IPS DF 6.9 (cell line): ENCODE results near the gene MLX.
"Not testable (repeated sequence)": the region's sequence is repeated elsewhere in the genome, so short reads cannot be mapped to it uniquely, and the experiment has no call there.

Source experiments
- DNase-seq: peaks from one replicate; pipeline ENCODE4 v3.0.0-alpha.2; 2013; ENCODE audit warnings: low read depth, low spot score
- H3K27ac ChIP-seq: one replicate; pipeline ENCODE4 v1.5.1; 2013; ENCODE audit warnings: low read length, control low read depth
- H3K27me3 ChIP-seq: 2 replicates; pipeline ENCODE4 v1.6.1; 2013; ENCODE audit warnings: mild to moderate bottlenecking, low read length; ENCODE audit not compliant: control insufficient read depth, insufficient read depth
- H3K36me3 ChIP-seq: 2 replicates; pipeline ENCODE4 v1.6.1; 2013; ENCODE audit warnings: low read length; ENCODE audit not compliant: control insufficient read depth, insufficient read depth
- H3K4me1 ChIP-seq: 2 replicates; pipeline ENCODE4 v1.6.1; 2013; ENCODE audit warnings: low read length; ENCODE audit not compliant: control insufficient read depth, insufficient read depth
- H3K4me3 ChIP-seq: 2 replicates; pipeline ENCODE4 v1.5.1; 2013; ENCODE audit warnings: mild to moderate bottlenecking, low read length
- H3K9me3 ChIP-seq: 2 replicates; pipeline ENCODE4 v1.6.1; 2013; ENCODE audit warnings: low read length, inconsistent platforms; ENCODE audit not compliant: control insufficient read depth, insufficient read depth
- WGBS: extraction: QIAGEN DNeasy Blood & Tissue Kit; methylation state at CpG from one replicate; pipeline ENCODE4 v1.1.7; 2013; ENCODE audit warnings: mixed read lengths, missing lambda C conversion rate; ENCODE audit not compliant: insufficient read length, insufficient coverage; 5-methylcytosine and 5-hydroxymethylcytosine counted together

MLX gene

DNA sequence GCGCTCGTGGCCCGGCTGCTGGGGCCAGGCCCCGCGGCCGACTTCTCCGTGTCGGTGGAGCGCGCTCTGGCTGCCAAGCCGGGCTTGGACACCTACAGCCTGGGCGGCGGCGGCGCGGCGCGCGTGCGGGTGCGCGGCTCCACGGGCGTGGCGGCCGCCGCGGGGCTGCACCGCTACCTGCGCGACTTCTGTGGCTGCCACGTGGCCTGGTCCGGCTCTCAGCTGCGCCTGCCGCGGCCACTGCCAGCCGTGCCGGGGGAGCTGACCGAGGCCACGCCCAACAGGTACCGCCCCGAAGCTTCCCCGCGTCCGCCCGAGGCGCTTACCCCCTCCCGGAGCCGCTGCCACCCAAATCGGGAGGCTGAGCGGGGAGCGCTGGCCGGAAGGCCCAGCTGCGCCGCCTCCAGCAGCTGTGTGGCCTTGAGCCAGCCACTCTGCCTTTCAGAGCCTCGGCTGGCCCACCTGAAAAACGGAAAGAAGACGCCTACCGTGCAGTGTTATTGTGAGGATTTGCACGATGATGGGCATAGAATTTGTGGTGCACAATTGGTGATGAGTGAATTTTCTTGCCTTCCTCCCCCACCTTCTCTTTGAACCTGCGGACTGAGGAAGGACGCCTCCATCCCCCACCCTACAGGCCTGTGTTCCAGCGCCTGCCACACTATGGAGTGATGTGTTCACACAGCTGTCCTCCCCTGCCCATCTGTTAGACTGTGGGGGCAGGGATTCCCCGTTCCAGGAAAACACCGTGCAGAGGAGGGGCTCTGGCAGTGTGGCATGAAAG is 30.3 kb upstream of the MLX start:
- Histone ChIP-seq H3K36me3 (peaks cover 5% of the 10 kb centered on the region; the same call in 1 of the 2 replicates), H3K4me1 (peaks cover 7% of the 10 kb centered on the region), H3K4me3 (peak overlapping the region; percentile 70), H3K27ac (no peak overlapping the region), H3K27me3 (no peaks in the 10 kb centered on the region), H3K9me3 (no peaks in the 10 kb centered on the region)
- DNase-seq = no peak
- WGBS = no CpG with 5 or more reads among the region's 65 CpGs

DNA sequence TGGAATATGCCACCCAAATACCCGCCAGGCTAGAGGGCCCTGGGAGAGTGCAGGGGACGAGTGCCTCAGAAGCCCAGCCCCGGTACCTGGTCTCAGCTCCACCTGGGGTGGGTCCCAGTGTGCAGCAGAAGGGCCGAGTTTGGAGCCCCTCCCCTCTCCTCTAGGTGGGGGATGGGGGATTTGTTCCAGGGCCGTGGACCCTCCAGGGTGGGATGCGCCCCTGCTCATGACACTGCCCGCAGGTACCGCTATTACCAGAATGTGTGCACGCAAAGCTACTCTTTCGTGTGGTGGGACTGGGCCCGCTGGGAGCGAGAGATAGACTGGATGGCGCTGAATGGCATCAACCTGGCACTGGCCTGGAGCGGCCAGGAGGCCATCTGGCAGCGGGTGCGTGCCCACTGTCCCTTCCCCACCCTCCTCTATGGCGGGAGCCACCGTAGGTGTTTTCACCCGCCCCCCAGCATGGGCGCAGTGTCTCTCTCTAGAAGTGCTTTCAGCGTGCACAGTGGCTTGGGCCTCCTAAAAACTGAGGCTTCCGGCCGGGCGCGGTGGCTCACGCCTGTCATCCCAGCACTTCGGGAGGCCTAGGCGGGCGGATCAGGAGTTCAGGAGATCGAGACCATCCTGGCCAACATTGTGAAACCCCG is 29.6 kb upstream of the MLX start:
- no CpG with 5 or more reads among the region's 31 CpGs for WGBS
- Histone ChIP-seq H3K27ac (no peak overlapping the region), H3K4me1 (peaks cover 7% of the 10 kb centered on the region)

DNA sequence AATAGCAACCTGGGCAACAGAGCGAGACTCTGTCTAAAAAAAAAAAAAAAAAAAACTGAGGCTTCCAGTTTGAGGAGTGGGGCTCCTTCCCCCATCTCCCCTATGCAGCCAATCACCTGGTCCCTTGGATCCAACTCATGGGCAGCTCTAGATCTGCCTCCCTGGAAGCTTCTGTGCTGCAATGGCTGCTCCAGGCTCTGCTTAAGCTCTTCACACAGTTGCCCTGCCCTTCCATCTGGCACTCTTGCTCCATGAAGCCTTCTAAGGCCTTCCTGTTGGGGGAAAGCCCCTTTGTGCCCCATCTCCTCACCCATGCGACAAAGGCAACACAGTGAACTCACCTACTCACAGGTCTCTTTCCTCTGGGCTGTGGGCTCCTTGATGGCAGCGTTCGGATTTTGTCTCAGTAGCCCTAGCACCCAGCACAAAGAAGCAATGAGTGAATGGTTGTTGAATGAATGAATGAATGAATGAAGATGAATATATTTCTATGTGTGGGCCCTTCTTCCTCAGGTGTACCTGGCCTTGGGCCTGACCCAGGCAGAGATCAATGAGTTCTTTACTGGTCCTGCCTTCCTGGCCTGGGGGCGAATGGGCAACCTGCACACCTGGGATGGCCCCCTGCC is 29.0 kb upstream of the MLX start:
- Histone ChIP-seq H3K4me3 (no peak overlapping the region), H3K9me3 (no peaks in the 10 kb centered on the region), H3K27me3 (no peaks in the 10 kb centered on the region), H3K27ac (no peak overlapping the region), H3K4me1 (peaks cover 7% of the 10 kb centered on the region), H3K36me3 (peaks cover 5% of the 10 kb centered on the region)
- WGBS = no CpG with 5 or more reads among the region's 5 CpGs
- no peak for DNase-seq

More for the DNA sequence above, 29.6 kb upstream of the MLX start:
- peak overlapping the region; percentile 70; the same call in 1 of the 2 replicates for H3K4me3 ChIP-seq
- H3K9me3 ChIP-seq = no peaks in the 10 kb centered on the region
- peaks cover 5% of the 10 kb centered on the region; the same call in 1 of the 2 replicates for H3K36me3 ChIP-seq
- no peaks in the 10 kb centered on the region for H3K27me3 ChIP-seq
- DNase-seq = no peak

DNA sequence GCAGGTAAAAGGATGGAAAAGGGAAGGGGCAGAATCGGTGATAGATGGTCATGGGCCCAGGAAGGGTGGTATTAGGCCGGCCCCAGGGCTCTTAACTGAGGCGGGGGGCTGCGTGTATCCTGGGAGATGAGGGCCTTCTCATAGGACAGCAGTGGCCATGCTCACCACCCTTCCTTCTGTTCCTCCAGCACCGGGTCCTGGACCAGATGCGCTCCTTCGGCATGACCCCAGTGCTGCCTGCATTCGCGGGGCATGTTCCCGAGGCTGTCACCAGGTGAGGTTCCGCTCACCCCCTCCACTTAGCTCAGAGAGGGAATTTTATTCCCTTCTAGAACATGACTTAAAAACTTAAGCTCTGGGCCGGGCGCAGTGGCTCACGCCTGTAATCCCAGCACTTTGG is 28.4 kb upstream of the MLX start:
- WGBS = no CpG with 5 or more reads among the region's 14 CpGs
- Histone ChIP-seq H3K9me3 (no peaks in the 10 kb centered on the region), H3K36me3 (peaks cover 10% of the 10 kb centered on the region), H3K27me3 (no peaks in the 10 kb centered on the region), H3K4me1 (peaks cover 7% of the 10 kb centered on the region), H3K27ac (no peak overlapping the region), H3K4me3 (no peak overlapping the region)
- DNase-seq = no peak

DNA sequence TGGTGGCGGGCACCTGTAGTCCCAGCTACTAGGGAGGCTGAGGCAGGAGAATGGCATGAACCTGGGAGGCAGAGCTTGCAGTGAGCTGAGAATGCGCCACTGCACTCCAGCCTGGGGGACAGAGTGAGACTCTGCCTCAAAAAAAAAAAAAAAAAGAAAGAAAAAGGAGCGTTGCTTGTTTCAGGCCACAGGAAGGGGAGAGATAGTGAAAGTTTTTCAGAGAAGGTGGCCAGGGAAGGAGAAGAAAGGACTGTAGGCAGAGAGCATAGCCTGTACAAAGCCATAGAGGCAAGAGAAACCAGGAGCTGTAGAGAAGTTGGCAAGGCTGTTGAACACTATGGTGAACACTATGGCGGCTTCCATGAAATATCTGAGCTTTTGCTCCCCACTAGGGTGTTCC is 26.3 kb upstream of the MLX start:
- H3K27ac ChIP-seq, H3K9me3 ChIP-seq, DNase-seq, H3K27me3 ChIP-seq, H3K4me3 ChIP-seq, H3K4me1 ChIP-seq: not testable (repeated sequence)
- WGBS = no CpG with 5 or more reads among the region's 4 CpGs
- H3K36me3 ChIP-seq = peaks cover 14% of the 10 kb centered on the region

DNA sequence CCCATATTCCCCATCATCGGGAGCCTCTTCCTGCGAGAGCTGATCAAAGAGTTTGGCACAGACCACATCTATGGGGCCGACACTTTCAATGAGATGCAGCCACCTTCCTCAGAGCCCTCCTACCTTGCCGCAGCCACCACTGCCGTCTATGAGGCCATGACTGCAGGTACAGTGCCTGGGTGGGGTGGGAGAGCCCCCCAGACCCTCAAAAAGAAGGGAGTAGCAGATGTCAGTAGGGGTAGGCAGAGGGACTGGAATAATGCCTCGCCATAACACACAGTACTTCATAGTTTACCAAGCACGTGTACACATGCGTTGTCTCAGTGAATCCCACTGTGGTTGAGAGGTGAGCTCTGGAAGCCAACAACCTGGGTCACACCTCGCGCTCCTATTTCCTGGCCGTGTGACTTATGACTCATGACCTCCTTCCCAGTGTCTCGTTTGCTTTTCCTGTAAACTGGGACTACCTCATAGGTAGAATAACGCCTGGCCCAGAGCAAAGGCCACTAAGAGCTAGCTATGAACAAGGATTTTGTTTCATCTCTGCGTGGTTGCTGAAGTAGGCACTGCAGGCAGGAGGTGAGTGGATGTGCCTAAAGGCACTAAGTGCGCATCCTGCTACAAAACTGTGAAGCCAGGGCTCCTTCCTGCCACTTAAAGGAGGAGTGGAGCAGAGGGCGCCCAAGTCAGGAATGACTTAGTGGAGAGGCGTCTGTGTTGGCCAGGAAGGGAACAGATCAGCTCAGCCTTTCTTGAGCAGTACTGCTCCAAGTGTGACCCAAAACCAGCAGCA is 25.7 kb upstream of the MLX start:
- no peak for DNase-seq
- Histone ChIP-seq H3K4me3 (no peak overlapping the region), H3K27me3 (no peaks in the 10 kb centered on the region), H3K27ac (no peak overlapping the region), H3K4me1 (peaks cover 4% of the 10 kb centered on the region), H3K9me3 (no peaks in the 10 kb centered on the region), H3K36me3 (peaks cover 14% of the 10 kb centered on the region)
- WGBS = no CpG with 5 or more reads among the region's 17 CpGs

DNA sequence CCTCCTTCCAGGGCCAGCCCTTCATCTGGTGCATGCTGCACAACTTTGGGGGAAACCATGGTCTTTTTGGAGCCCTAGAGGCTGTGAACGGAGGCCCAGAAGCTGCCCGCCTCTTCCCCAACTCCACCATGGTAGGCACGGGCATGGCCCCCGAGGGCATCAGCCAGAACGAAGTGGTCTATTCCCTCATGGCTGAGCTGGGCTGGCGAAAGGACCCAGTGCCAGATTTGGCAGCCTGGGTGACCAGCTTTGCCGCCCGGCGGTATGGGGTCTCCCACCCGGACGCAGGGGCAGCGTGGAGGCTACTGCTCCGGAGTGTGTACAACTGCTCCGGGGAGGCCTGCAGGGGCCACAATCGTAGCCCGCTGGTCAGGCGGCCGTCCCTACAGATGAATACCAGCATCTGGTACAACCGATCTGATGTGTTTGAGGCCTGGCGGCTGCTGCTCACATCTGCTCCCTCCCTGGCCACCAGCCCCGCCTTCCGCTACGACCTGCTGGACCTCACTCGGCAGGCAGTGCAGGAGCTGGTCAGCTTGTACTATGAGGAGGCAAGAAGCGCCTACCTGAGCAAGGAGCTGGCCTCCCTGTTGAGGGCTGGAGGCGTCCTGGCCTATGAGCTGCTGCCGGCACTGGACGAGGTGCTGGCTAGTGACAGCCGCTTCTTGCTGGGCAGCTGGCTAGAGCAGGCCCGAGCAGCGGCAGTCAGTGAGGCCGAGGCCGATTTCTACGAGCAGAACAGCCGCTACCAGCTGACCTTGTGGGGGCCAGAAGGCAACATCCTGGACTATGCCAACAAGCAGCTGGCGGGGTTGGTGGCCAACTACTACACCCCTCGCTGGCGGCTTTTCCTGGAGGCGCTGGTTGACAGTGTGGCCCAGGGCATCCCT is 23.5 kb upstream of the MLX start:
- no CpG with 5 or more reads among the region's 39 CpGs for WGBS
- H3K9me3 ChIP-seq = no peaks in the 10 kb centered on the region
- DNase-seq = no peak
- no peaks in the 10 kb centered on the region for H3K27me3 ChIP-seq
- peaks cover 14% of the 10 kb centered on the region for H3K36me3 ChIP-seq
- H3K4me3 ChIP-seq = no peak overlapping the region; the same call in 1 of the 2 replicates
- no peak overlapping the region for H3K27ac ChIP-seq
- no peaks in the 10 kb centered on the region for H3K4me1 ChIP-seq

DNA sequence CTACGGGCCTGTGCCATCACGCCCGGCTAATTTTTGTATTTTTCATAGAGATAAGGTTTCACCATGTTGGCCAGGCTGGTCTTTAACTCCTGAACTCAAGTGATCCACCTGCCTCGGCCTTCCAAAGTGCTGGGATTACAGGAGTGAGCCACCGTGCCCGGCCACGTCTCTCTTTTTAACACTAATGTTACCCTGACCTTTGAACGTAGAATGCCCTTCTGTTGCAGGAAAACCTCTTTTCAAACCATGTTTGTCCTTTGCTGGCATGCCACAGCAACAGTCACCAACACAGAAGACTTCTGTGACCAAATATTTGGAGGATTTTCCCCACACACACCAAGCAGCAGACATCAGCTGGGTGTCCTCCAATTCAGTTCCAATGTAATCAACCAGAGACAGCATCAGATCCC is 22.0 kb upstream of the MLX start:
- Histone ChIP-seq H3K27ac (no peak overlapping the region), H3K9me3 (no peaks in the 10 kb centered on the region), H3K27me3 (no peaks in the 10 kb centered on the region), H3K36me3 (peaks cover 9% of the 10 kb centered on the region; the same call in 1 of the 2 replicates), H3K4me3 (no peak overlapping the region), H3K4me1 (peaks cover 2% of the 10 kb centered on the region)
- no CpG with 5 or more reads among the region's 8 CpGs for WGBS
- no peak for DNase-seq

DNA sequence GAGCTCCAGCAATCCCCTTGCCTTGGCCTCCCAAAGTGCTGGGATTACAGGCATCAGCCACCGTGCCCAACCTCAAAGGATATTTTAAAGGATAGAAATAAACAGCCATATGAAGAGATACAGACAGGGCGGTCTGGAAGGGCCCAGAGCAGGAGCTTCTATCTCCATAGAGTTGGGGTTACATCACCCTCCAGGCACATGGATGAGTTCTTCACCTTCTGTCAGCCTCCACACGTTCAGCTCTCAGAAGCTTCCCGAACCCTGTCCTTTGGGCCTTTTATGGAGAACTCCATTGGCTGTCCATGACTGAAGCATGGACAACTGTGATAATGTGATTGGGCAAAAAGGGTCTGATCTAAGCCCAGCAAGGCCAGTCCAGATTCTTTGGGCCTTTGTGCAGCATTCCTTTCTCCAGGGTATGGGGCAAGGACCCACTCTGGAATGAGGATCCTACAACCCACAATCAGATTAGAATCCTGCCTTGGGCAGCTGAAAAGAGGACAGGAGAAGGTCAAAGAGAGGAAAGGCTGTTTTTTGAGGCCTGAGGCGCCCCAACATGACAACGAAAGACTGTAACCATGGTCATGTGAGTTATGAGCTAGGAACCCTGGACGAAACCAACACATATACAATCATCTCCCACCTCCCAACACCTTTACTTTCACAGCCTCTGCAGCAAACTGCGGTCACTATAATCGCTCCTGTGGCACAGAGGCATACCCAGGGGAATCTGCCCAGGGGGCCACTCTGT is 21.0 kb upstream of the MLX start:
- not testable (repeated sequence) for H3K36me3 ChIP-seq, H3K27ac ChIP-seq, H3K9me3 ChIP-seq, H3K4me3 ChIP-seq, DNase-seq, H3K4me1 ChIP-seq, H3K27me3 ChIP-seq
- no CpG with 5 or more reads among the region's 9 CpGs for WGBS
